ENCODE data around the gene SCMH1. TPM values are rescaled to one million over a fixed set of nuclear protein-coding genes. Genes with fewer than 3 reads are reported as not detected.

SCMH1 gene
- total and polyA plus RNA-seq, 2 of the 4 experiments (the other 2 are of a cell fraction) = 9.0 to 19.4 TPM

DNA sequence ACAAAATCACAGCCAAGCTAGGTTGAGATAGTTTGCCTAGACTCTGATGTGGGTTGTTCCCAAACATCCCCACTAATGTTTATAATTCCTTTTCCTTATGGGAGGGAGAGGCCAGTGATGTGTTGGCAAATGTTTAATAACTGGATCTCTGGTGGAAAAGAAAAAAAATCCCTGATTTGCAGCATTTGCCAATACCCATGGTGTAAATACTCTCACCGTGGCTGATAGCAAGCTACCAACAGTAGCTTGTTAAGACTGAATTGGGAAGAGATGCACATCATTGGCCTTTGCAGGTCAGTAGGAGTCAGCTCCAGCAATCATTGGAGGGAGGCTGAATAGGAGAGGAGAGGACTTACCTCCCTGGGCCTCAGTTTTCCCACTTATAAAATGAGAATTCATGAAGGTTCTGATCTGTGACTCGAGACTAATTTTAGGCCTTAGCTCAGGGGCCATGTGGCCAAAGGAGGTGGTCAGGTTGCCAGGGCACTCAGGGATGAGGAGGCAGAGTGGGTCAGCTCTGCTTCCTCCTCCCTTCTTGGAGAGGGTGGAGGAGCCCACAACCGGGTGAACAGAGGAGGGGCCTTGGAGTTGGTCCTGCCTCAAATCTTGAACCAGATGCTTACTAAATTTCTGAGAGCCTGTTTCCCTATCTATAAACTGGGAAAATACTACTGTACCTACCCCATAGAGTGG is 20.0 kb upstream of the SCMH1 start:
- dilution Hi-C loops (cut with HindIII; ENCODE audit: low sequenced_read_pairs, unreplicated experiment) = no loop called here
- CTCF ChIA-PET = interaction anchor here (0.9 kb wide), 1 partner anchor 21 kb away, joined by 3 read pairs; no protein-coding TSS in a partner anchor
- no peak for TF ChIP-seq MAZ (IDR thresholded peaks at IDR 0.05; ENCODE audit: borderline replicate concordance, low read depth, low read length)
- no peak for TF ChIP-seq CTCF (conservative IDR thresholded peaks at IDR 0.05; ENCODE audit: low read depth, low read length)

More for the DNA sequence above, 20.0 kb upstream of the SCMH1 start:
- Histone ChIP-seq H3K18ac (ENCODE audit: low read depth, low read length) (no peak overlapping the region), H2BK15ac (ENCODE audit: low read depth, low read length) (no peak overlapping the region), H3K56ac (ENCODE audit: extremely low read depth, insufficient read depth, low read length) (no peak overlapping the region), H3K23ac (ENCODE audit: low read depth, low read length) (no peak overlapping the region), H4K5ac (ENCODE audit: low read depth, low read length) (no peak overlapping the region), H3K36me3 (ENCODE audit: control insufficient read depth, insufficient read depth, low read length) (no peaks in the 10 kb centered on the region), H4K91ac (ENCODE audit: insufficient read depth, low read depth, low read length) (no peak overlapping the region), H2BK20ac (ENCODE audit: low read depth, low read length) (no peak overlapping the region), H3K9me3 (ENCODE audit: control insufficient read depth, insufficient read depth, low read length) (no peaks in the 10 kb centered on the region), H3K4me1 (ENCODE audit: control insufficient read depth, insufficient read depth, low read length) (no peaks in the 10 kb centered on the region), H2BK120ac (ENCODE audit: low read depth, low read length) (no peak overlapping the region), H2AK5ac (ENCODE audit: low read depth, low read length) (no peak overlapping the region), H3K4me2 (ENCODE audit: low read depth, low read length) (no peak overlapping the region), H3K27me3 (ENCODE audit: control insufficient read depth, insufficient read depth, low read length) (peaks cover 8% of the 10 kb centered on the region), H3K9me1 (ENCODE audit: insufficient read depth, low read length) (no peaks in the 10 kb centered on the region), H3K9ac (ENCODE audit: low read depth, low read length) (no peak overlapping the region), H4K20me1 (ENCODE audit: insufficient read depth, low read length) (no peaks in the 10 kb centered on the region), H3K27ac (ENCODE audit: insufficient read depth, low read length) (no peak overlapping the region), H2BK5ac (ENCODE audit: low read depth, low read length, poor library complexity, severe bottlenecking) (no peak overlapping the region), H2AFZ (replicated peaks; ENCODE audit: low read length, poor library complexity) (no peak overlapping the region), H3K4ac (ENCODE audit: low read depth, low read length) (no peak overlapping the region), H3K79me1 (ENCODE audit: low read depth in 1 of 2, low read length in 2 of 2) (no peaks in the 10 kb centered on the region), H3K4me3 (ENCODE audit: insufficient read depth, low read depth, low read length) (no peak overlapping the region), H3K14ac (replicated peaks; ENCODE audit: low read depth, low read length) (no peak overlapping the region), H4K8ac (ENCODE audit: low read depth in 2 of 2, low read length in 2 of 2) (no peak overlapping the region), H2AK9ac (replicated peaks; ENCODE audit: low read depth, low read length, poor library complexity) (no peak overlapping the region)
- intact Hi-C loops (cut with micrococcal nuclease) (no loop called here), in situ Hi-C loops (cut with MboI; ENCODE audit: low sequenced_read_pairs) (no loop called here)
- DNase-seq (no peak), ATAC-seq (ENCODE audit: low read depth) (no peak)
- no TSS peak for BruUV-seq (replicated peaks)
- WGBS, 2 experiments (ENCODE audit: extremely low coverage in 2 of 2, insufficient read length in 1 of 2) = 100% methylated on average over 1 of the region's 3 CpGs; no CpG with 5 or more reads in 1 of the 2 experiments
- POLR2A ChIA-PET (ENCODE audit: unreplicated experiment) = no interaction called here

Data from IMR-90 (cell line).